Measurements from ENCODE around the gene ZNF692. TPM values are rescaled to one million over a fixed set of nuclear protein-coding genes. Genes with fewer than 3 reads are reported as not detected.
A peak's percentile ranks its signal among the peaks of the same experiment; 100 is the strongest.

The ZNF692 gene
- total RNA-seq, 1 donor from 2014 or later, result 71.0 TPM

- no peak for DNase-seq (ENCODE audit: low spot score)
Measured at GRCh38 chr1:248810000-248810726, 48.7 kb downstream of the ZNF692 start.

- DNase-seq (ENCODE audit: low spot score), result no peak
Measured at GRCh38 chr1:248808876-248809275, 50.0 kb downstream of the ZNF692 start.

- DNase-seq (ENCODE audit: low spot score), result no peak
Measured at GRCh38 chr1:248807067-248807737, 51.7 kb downstream of the ZNF692 start.

GRCh38 chr1:248805876-248806275 is 53.0 kb downstream of the ZNF692 start:
- no peak for DNase-seq (ENCODE audit: low spot score)

- no peak for DNase-seq (ENCODE audit: low spot score)
Measured at GRCh38 chr1:248804771-248805681, 53.9 kb downstream of the ZNF692 start.

GRCh38 chr1:248803501-248803900 is 55.4 kb downstream of the ZNF692 start:
- DNase-seq (ENCODE audit: low spot score), result peak; percentile 13

GRCh38 chr1:248802454-248802853 is 56.4 kb downstream of the ZNF692 start:
- DNase-seq (ENCODE audit: low spot score), result peak; percentile 12

GRCh38 chr1:248800459-248800858 is 58.4 kb downstream of the ZNF692 start:
- no peak for DNase-seq (ENCODE audit: low spot score)

Other genes with a start within 250 kb of the ZNF692 start
- gene OR2T11, start 224.0 kb downstream of the ZNF692 start, total RNA-seq, result not detected
- gene OR2T35, start 213.8 kb downstream of the ZNF692 start, total RNA-seq, result not detected
- gene OR2T27, start 203.6 kb downstream of the ZNF692 start, total RNA-seq, result not detected
- gene OR14I1, start 156.3 kb downstream of the ZNF692 start, total RNA-seq, result not detected
- gene LYPD8, start 103.3 kb downstream of the ZNF692 start, total RNA-seq, result not detected
- 21.7 TPM for gene SH3BP5L, start 33.2 kb downstream of the ZNF692 start, total RNA-seq
- gene ZNF672, start 20.9 kb downstream of the ZNF692 start, total RNA-seq, result 30.1 TPM
- 13.1 TPM for gene PGBD2, start 47.1 kb upstream of the ZNF692 start, total RNA-seq

Data from ureter (tissue), 1 donor.